ENCODE measurements around the gene GEMIN5. TPM values are rescaled to one million over a fixed set of nuclear protein-coding genes. Genes with fewer than 3 reads are reported as not detected.
"Not testable (repeated sequence)": the region's sequence is repeated elsewhere in the genome, so short reads cannot be mapped to it uniquely, and the experiment has no call there.

GEMIN5 gene
- total RNA-seq, 1 donor from 2014 or later = 35.3 TPM

DNA sequence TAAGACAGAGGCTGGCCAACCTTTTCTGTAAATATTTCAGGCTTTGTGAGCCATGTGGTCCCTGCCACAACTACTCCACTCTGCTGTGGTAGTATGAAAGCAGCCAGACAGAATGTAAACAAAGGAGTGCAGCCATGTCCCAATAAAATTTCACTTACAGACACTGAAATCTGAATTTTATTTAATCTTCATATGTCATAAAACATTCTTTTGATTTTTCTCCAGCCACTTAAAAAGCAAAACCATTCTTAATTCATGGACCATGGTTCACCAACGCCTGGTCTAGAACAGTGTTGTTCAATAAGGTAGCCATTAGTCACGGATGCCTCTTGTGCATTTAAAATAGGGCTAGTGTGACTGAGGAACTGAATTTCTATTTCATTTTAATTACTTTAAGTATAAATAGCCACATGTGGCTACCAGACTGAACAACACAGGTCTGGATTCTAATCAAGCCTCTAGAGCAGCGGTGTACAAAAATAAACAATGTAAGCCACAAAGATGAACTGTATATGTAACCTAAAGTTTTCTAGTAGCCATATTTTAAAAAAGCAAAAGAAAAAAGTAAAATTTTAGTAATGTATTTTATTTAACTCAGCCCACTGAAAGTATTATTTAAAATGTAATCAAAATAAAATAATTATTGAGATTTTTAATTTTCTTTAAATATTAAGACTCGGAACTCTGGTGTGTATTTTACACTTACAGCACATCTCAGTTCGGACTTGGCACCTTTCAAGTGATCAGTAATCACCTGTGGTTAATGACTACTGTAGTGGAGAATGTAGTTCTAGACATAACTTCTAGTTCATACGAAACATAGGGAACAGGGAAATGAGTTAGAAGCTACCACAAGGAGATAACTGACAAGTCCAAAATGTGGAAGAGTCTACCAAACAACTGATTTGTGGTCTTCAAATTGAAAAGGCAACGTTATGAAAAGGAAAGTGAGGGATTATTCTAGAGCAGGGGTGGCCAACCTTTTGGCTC lies 14.3 kb downstream of the GEMIN5 start:
- no peaks in the 10 kb centered on the region for H3K9me3 Mint-ChIP-seq
- TF ChIP-seq, protein P1, sequence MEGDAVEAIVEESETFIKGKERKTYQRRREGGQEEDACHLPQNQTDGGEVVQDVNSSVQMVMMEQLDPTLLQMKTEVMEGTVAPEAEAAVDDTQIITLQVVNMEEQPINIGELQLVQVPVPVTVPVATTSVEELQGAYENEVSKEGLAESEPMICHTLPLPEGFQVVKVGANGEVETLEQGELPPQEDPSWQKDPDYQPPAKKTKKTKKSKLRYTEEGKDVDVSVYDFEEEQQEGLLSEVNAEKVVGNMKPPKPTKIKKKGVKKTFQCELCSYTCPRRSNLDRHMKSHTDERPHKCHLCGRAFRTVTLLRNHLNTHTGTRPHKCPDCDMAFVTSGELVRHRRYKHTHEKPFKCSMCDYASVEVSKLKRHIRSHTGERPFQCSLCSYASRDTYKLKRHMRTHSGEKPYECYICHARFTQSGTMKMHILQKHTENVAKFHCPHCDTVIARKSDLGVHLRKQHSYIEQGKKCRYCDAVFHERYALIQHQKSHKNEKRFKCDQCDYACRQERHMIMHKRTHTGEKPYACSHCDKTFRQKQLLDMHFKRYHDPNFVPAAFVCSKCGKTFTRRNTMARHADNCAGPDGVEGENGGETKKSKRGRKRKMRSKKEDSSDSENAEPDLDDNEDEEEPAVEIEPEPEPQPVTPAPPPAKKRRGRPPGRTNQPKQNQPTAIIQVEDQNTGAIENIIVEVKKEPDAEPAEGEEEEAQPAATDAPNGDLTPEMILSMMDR (conservative IDR thresholded peaks at IDR 0.05) = no peak
- DNase-seq (ENCODE audit: low read depth, low spot score) = no peak
- peaks cover 11% of the 10 kb centered on the region for H3K36me3 Mint-ChIP-seq (ENCODE audit: low read depth)
- no peaks in the 10 kb centered on the region for H3K4me1 Mint-ChIP-seq
- H3K27ac Mint-ChIP-seq (ENCODE audit: unreplicated experiment) = no peak overlapping the region
- H3K4me3 Mint-ChIP-seq = no peak overlapping the region
- H3K27me3 Mint-ChIP-seq (ENCODE audit: low read depth) = no peaks in the 10 kb centered on the region

DNA sequence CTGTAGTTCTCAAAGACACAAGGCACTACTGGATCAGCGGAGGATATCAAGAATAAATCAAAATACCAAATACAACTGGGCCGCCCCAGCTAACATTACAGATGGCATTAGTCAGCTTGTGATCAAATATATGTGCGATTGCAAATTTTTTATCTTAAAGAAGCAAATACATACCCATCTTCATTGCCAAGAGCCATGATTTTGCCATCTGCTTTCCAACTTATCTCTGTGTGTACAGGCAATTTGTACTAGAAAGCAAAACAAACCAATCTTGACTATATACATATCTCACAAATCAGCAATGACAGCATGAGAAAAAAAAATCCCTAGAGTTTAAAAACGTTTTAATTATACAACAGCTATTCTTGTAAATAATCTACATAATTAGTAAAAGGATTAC lies 20.3 kb downstream of the GEMIN5 start:
- TF ChIP-seq, protein P1 (conservative IDR thresholded peaks at IDR 0.05) = no peak
- Mint-ChIP-seq H3K27me3 (ENCODE audit: low read depth) (no peaks in the 10 kb centered on the region), H3K27ac (ENCODE audit: unreplicated experiment) (no peak overlapping the region)

DNA sequence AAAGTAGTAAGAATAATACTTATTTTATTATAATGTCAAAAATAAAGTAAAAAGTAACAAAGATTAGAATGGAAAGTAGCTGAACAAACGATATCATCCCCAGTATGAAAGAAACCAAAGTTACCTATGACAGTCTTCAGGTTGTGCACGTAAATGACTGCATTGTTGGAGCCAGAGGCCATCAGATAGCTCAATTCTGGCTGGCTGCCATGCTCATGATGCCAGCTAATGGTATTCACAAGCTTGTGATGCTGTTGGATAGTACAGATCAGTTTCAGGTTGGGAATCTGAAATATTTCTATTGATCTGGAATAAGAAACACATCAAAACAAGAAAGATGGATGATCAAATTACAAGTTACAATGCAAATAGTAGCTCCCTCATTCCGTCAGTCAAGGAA lies 21.1 kb downstream of the GEMIN5 start:
- no peaks in the 10 kb centered on the region for H3K9me3 Mint-ChIP-seq
- no peaks in the 10 kb centered on the region for H3K4me1 Mint-ChIP-seq
- no peaks in the 10 kb centered on the region for H3K27me3 Mint-ChIP-seq (ENCODE audit: low read depth)
- H3K36me3 Mint-ChIP-seq (ENCODE audit: low read depth) = peaks cover 5% of the 10 kb centered on the region
- DNase-seq (ENCODE audit: low read depth, low spot score) = no peak
- H3K27ac Mint-ChIP-seq (ENCODE audit: unreplicated experiment) = no peak overlapping the region
- no peak overlapping the region for H3K4me3 Mint-ChIP-seq
- TF ChIP-seq, protein P1 (conservative IDR thresholded peaks at IDR 0.05) = no peak

More for the DNA sequence above, 20.3 kb downstream of the GEMIN5 start:
- Mint-ChIP-seq H3K36me3 (ENCODE audit: low read depth) (peaks cover 5% of the 10 kb centered on the region), H3K4me1 (no peaks in the 10 kb centered on the region), H3K4me3 (no peak overlapping the region), H3K9me3 (no peaks in the 10 kb centered on the region)
- no peak for DNase-seq (ENCODE audit: low read depth, low spot score)

DNA sequence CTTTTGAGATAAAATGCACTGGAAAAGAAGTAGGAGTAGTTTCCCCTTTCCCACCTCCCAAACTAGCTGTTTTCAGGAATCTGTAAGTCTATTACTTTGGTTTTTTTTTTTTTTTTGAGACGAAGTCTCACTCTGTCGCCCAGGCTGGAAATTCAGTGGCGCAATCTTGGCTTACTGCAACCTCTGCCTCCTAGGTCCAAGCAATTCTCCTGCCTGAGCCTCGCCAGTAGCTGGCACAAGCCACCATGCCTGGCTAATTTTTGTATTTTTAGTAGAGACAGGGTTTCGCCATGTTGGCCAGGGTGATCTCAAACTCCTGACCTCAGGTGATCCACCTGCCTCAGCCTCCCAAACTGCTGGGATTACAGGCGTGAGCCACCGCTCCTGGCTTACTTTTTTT lies 32.4 kb downstream of the GEMIN5 start:
- H3K27ac Mint-ChIP-seq (ENCODE audit: unreplicated experiment); H3K4me3 Mint-ChIP-seq; DNase-seq (ENCODE audit: low read depth, low spot score); H3K36me3 Mint-ChIP-seq (ENCODE audit: low read depth); H3K9me3 Mint-ChIP-seq; H3K4me1 Mint-ChIP-seq; H3K27me3 Mint-ChIP-seq (ENCODE audit: low read depth): not testable (repeated sequence)

DNA sequence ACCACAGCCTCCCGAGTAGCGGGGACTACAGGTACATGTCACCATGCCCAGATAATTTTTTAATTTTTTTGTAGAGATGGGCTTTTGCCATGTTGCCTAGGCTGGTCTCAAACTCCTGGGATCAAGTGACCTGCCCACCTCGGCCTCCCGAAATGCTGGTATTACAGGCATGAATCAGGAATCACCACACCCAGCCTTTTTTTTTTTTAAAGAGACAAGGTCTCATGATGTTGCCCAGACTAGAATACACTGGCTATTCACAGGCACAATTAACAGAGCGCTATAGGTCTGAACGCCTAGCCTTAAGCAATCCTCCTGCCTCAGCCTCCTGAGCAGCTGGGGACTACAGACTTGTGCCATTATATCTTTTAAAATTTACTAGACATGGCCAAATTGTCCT lies 36.1 kb downstream of the GEMIN5 start:
- Mint-ChIP-seq H3K9me3 (no peaks in the 10 kb centered on the region), H3K36me3 (ENCODE audit: low read depth) (no peaks in the 10 kb centered on the region), H3K4me3 (no peak overlapping the region), H3K4me1 (no peaks in the 10 kb centered on the region), H3K27me3 (ENCODE audit: low read depth) (no peaks in the 10 kb centered on the region), H3K27ac (ENCODE audit: unreplicated experiment) (no peak overlapping the region)
- TF ChIP-seq, protein P1 (conservative IDR thresholded peaks at IDR 0.05) = no peak
- DNase-seq (ENCODE audit: low read depth, low spot score) = no peak

DNA sequence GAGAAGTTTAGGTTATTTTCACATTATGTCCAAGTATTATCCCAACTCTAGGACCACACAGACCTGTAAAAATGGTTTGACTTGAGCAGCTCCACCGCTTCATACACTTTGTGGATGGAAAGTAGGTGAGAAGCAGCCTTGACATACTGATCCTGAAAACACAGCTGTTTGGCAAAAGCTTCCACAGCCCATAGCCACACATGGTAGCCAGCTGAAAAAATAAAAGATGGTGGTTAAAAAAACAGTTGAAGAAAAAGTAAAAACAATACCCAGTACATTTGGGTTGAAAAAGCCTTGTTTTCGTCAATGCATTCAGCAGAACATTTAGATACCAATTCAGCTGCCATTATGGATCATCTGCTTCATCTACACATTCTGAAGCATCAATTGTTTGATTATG lies 36.7 kb downstream of the GEMIN5 start:
- no peak overlapping the region for H3K27ac Mint-ChIP-seq (ENCODE audit: unreplicated experiment)
- no peaks in the 10 kb centered on the region for H3K36me3 Mint-ChIP-seq (ENCODE audit: low read depth)
- H3K4me1 Mint-ChIP-seq = no peaks in the 10 kb centered on the region
- H3K27me3 Mint-ChIP-seq (ENCODE audit: low read depth) = no peaks in the 10 kb centered on the region
- no peak overlapping the region for H3K4me3 Mint-ChIP-seq
- no peaks in the 10 kb centered on the region for H3K9me3 Mint-ChIP-seq
- DNase-seq (ENCODE audit: low read depth, low spot score) = no peak
- TF ChIP-seq, protein P1 (conservative IDR thresholded peaks at IDR 0.05) = no peak
